HG02588 (cell line): ENCODE results near the gene ZNF419.

Source experiments
- ATAC-seq: cut with Tn5 transposase; IDR thresholded peaks from one replicate; pipeline ENCODE4 v1.9.1; 2021; ENCODE audit warnings: mild to moderate bottlenecking, moderate library complexity; ENCODE audit not compliant: unreplicated experiment

Gene ZNF419

DNA sequence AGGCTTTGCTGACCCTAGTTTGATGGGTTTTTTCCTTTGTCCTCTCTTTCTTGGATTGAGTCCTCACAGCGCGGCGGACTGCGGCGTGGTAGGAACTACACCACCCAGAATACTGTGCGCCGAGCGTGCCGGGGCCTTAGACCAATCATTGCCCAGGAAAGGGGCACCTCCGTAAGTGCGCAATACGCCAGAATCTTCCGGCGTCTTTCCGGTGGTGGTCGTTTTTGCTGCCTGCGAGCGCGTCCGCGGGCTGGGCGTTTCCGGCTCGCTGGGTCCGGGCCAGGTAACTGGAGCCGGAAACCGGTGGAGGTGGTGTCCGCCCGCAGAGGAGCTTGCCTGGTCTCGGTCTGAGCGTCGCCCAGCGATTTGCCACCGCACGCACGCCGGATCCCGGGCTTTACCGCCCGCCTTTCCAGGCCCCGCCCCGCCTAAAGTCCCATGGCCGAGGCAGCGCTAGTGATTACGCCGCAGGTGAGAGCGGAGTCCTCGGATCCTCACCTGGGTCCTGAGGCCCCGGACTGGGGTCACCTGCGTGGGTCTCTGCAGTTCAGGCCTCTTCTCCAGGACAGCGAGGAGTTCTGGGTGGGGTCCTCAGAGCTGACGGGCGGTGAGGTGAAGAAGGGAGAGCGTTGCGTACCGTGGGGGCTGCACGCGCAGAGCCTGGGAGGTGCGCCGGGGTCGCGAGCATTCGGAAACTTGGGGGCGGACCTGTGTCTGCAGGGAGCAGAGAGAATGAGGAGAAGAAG lies 39.8 kb downstream of the ZNF419 start, which contains the start of gene ZNF549:
ZNF549 (plus strand) TSS at position 221 of the 746 bp plus-strand sequence; CDS start at position 439, 218 bp downstream.
- ATAC-seq: peak; percentile 96

DNA sequence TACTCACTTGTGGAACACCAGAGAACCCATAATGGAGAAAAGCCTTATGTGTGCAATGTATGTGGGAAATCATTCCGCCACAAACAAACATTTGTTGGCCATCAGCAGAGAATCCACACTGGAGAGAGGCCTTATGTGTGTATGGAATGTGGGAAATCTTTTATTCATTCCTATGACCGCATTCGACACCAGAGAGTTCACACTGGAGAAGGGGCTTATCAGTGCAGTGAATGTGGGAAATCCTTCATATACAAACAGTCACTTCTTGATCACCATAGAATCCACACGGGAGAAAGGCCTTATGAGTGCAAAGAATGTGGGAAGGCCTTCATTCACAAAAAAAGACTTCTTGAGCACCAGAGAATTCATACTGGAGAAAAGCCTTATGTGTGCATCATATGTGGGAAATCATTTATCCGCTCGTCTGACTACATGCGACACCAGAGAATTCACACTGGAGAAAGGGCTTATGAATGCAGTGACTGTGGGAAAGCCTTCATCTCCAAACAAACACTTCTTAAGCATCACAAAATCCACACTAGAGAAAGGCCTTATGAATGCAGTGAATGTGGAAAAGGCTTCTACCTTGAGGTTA lies 50.5 kb downstream of the ZNF419 start:
- no peak for ATAC-seq
